Peyer's patch (tissue), 4 donors: ENCODE data around the gene FGGY.

Source experiments
- POLR2A ChIP-seq, 2 donors: fragments of 450-650 bp; IDR thresholded peaks; one replicate each; pipeline ENCODE4 v1.5.1; 2017; ENCODE audit warnings: antibody characterized with exemption in 2 of 2, mild to moderate bottlenecking in 2 of 2, moderate library complexity in 2 of 2
- TF ChIP-seq, protein P1 (sequence below), 6 experiments: fragments of 450-650 bp in 4 of 6; fragments of 200-600 bp in 2 of 6; sonication (generic) in 1 of 6; IDR thresholded peaks; one replicate each; pipeline ENCODE4 v1.5.1; 2017 to 2019; ENCODE audit warnings: antibody characterized with exemption in 6 of 6, mild to moderate bottlenecking in 3 of 6, moderate library complexity in 1 of 6

DNA sequence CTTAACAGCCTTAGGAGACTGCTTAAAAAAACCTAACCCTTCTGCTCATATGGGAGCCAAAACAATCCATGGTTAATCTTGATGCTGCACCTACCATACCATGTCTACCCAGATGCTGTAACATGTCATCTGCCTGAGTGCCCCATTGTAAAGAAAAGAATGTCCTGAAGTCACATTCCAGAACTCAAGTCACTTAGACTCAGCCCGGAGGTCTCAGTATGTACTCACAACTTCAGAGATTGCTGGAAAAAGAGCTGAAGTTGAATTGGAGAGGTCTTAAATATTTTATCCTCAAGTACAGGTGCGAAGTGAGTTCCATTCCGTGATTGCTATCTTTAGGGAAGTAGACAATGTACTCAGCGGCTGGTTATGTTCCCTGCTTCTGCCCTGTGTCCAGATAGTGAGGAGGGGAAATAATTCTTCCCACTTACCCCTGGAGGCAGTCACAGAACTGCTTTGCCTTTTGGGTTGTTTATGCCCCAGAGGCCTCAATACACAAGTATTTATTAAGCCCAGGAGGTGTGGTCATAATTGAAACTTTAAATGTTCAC lies 460.4 kb downstream of the FGGY start:
- TF ChIP-seq, protein P1, sequence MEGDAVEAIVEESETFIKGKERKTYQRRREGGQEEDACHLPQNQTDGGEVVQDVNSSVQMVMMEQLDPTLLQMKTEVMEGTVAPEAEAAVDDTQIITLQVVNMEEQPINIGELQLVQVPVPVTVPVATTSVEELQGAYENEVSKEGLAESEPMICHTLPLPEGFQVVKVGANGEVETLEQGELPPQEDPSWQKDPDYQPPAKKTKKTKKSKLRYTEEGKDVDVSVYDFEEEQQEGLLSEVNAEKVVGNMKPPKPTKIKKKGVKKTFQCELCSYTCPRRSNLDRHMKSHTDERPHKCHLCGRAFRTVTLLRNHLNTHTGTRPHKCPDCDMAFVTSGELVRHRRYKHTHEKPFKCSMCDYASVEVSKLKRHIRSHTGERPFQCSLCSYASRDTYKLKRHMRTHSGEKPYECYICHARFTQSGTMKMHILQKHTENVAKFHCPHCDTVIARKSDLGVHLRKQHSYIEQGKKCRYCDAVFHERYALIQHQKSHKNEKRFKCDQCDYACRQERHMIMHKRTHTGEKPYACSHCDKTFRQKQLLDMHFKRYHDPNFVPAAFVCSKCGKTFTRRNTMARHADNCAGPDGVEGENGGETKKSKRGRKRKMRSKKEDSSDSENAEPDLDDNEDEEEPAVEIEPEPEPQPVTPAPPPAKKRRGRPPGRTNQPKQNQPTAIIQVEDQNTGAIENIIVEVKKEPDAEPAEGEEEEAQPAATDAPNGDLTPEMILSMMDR (IDR thresholded peaks at IDR 0.05): no peak
- no peak for TF ChIP-seq POLR2A (IDR thresholded peaks at IDR 0.05)
